Psoas muscle (tissue), 8 donors: Measurements from ENCODE around the gene TP53I13. TPM values are rescaled to one million over a fixed set of nuclear protein-coding genes. Genes with fewer than 3 reads are reported as not detected.

Source experiments
- ATAC-seq, 4 donors: fragments of 200-7000 bp; cut with Tn5 transposase; one replicate each; pipeline ENCODE4 v1.9.1; 2020; ENCODE audit warnings: moderate library complexity in 3 of 4, mild to moderate bottlenecking in 2 of 4
- DNase-seq, 2 donors: peaks; one replicate each; pipeline ENCODE4 v3.0.0-alpha.2; 2020
- H3K27ac ChIP-seq: fragments of 200-600 bp; one replicate; pipeline ENCODE4 v1.8.0; 2022
- H3K27me3 ChIP-seq, 3 donors: fragments of 200-600 bp in 1 of 3; one replicate each; pipeline versions ENCODE4 v1.6.1 to v1.8.0; 2013 to 2022; ENCODE audit warnings: low read length in 2 of 3, mild to moderate bottlenecking in 2 of 3, moderate library complexity in 1 of 3; ENCODE audit not compliant: insufficient read depth in 3 of 3
- H3K36me3 ChIP-seq, 2 donors: fragments of 200-600 bp in 1 of 2; one replicate each; pipeline versions ENCODE4 v1.6.1 to v1.8.0; 2013 to 2022; ENCODE audit warnings: low read depth in 1 of 2, mild to moderate bottlenecking in 1 of 2, moderate library complexity in 1 of 2; ENCODE audit not compliant: insufficient read depth in 1 of 2
- H3K4me1 ChIP-seq: fragments of 200-600 bp; one replicate; pipeline ENCODE4 v1.8.0; 2022
- H3K4me3 ChIP-seq: fragments of 200-600 bp; one replicate; pipeline ENCODE4 v1.8.0; 2022; ENCODE audit warnings: mild to moderate bottlenecking
- H3K9me3 ChIP-seq: fragments of 200-600 bp; one replicate; pipeline ENCODE4 v1.8.0; 2022
- CTCF ChIP-seq: fragments of 200-600 bp; IDR thresholded peaks from one replicate; pipeline ENCODE4 v1.8.0; 2022; ENCODE audit warnings: antibody characterized with exemption
- WGBS, 3 donors: extraction: QIAGEN DNeasy Blood & Tissue Kit; methylation state at CpG; one replicate each; pipeline versions ENCODE4 v1.1.6 to v1.1.7; 2013; 5-methylcytosine and 5-hydroxymethylcytosine counted together
- intact Hi-C, 2 donors: fragments of 100-400 bp; cut with DNase I; formaldehyde crosslinking; loops; one replicate each; pipeline versions ENCODE4 v1.11.0 to v1.14.2; 2022
- polyA plus RNA-seq, 3 donors: library from polyadenylated mRNA; stranded (reverse); fragments of 200-250 nt; gene quantifications; one replicate each; pipeline ENCODE4 v1.2.3, GENCODE V29; 2013
- total RNA-seq, 4 donors: library from RNA; stranded (reverse); fragmentation: NEBNext Ultra II Directional in 2 of 4; extraction: Animal tissue kit (Norgen Biotek cat#: 25700) in 2 of 4; gene quantifications; one replicate each; pipeline versions ENCODE4 v1.2.1 to v1.2.4, GENCODE V29; 2021 to 2023
- donor health status: healthy with polysubstance abuse.
- donor health status: DM: no; HTN: no; CAD: no; lungs with moderate emphysema.
- donor health status: Bipolar disorder and iron deficiency.
- donor health status: healthy.
- donor health status: DM: yes; HTN: yes; CAD: no.
- donor health status: DM: no; HTN: no; CAD: no.
- donor health status: DM: no; HTN: no; CAD: no.
- donor health status: DM: yes; HTN: yes; CAD: no.

TP53I13 gene
- total and polyA plus RNA-seq, 7 donors = 13.3 to 46.1 (median 20.9) TPM

- intact Hi-C loops = no loop called here
- no peak for ATAC-seq
- WGBS, 3 donors = 91 to 98% (median 91%) methylated on average over 6 to 12 of the region's 12 CpGs
Observed at GRCh38 chr17:29612094-29612403, 43.5 kb downstream of the TP53I13 start.

GRCh38 chr17:29612404-29613280, 44.1 kb downstream of the TP53I13 start:
- Histone ChIP-seq H3K36me3 (peaks cover 0 to 17% of the 10 kb centered on the region in 2 donors), H3K27me3 (no peaks in the 10 kb centered on the region), H3K9me3 (no peaks in the 10 kb centered on the region), H3K4me3 (peak overlapping the region; percentile 40), H3K27ac (peak overlapping the region; percentile 69), H3K4me1 (peaks cover 53% of the 10 kb centered on the region)
- ATAC-seq (peak in 1 of 4 donors; percentile 0), DNase-seq (peak in 1 of 2 donors; percentile 68)
- intact Hi-C loops = no loop called here
- 61 to 77% (median 70%) methylated on average over 71 to 85 of the region's 85 CpGs for WGBS, 3 donors
- no peak for TF ChIP-seq CTCF

More at GRCh38 chr17:29612094-29612403, 43.5 kb downstream of the TP53I13 start:
- H3K36me3 ChIP-seq = peaks cover 0 to 17% of the 10 kb centered on the region in 2 donors
- no peak for DNase-seq
- no peak overlapping the region for H3K4me3 ChIP-seq
- peaks cover 47% of the 10 kb centered on the region for H3K4me1 ChIP-seq
- no peaks in the 10 kb centered on the region for H3K27me3 ChIP-seq
- TF ChIP-seq CTCF = no peak
- H3K27ac ChIP-seq = peak overlapping the region; percentile 69
- H3K9me3 ChIP-seq = no peaks in the 10 kb centered on the region

- Histone ChIP-seq H3K4me1 (peaks cover 58% of the 10 kb centered on the region), H3K9me3 (no peaks in the 10 kb centered on the region), H3K4me3 (peak overlapping the region; percentile 40), H3K36me3 (peaks cover 0 to 17% of the 10 kb centered on the region in 2 donors), H3K27ac (peak overlapping the region; percentile 69), H3K27me3 (no peaks in the 10 kb centered on the region)
- intact Hi-C loops = no loop called here
- WGBS, 3 donors = 0 to 1% (median 1%) methylated on average over 26 to 50 of the region's 50 CpGs
- peak; percentile 73 for TF ChIP-seq CTCF
- peak; percentile 96 to 98 for DNase-seq
- peak; percentile 60 to 69 (median 64) for ATAC-seq
Observed at GRCh38 chr17:29613352-29613837, 44.9 kb downstream of the TP53I13 start.

- peak overlapping the region; percentile 69 for H3K27ac ChIP-seq
- 12 to 28% (median 15%) methylated on average over 13 of the region's 13 CpGs for WGBS, 3 donors
Observed at GRCh38 chr17:29613856-29614255, 45.4 kb downstream of the TP53I13 start.

More at GRCh38 chr17:29613856-29614255, 45.4 kb downstream of the TP53I13 start:
- peaks cover 58% of the 10 kb centered on the region for H3K4me1 ChIP-seq
- no peaks in the 10 kb centered on the region for H3K9me3 ChIP-seq
- H3K4me3 ChIP-seq = peak overlapping the region; percentile 40
- no peak for TF ChIP-seq CTCF
- DNase-seq (peak; percentile 52 to 68), ATAC-seq (peak; percentile 0 to 25 (median 9))
- H3K27me3 ChIP-seq = no peaks in the 10 kb centered on the region
- intact Hi-C loops = loop anchor here in 1 of 2 donors (2.0 kb wide), 1 partner anchor 33 kb away; no protein-coding TSS in a partner anchor
- H3K36me3 ChIP-seq = peaks cover 0 to 17% of the 10 kb centered on the region in 2 donors
